Measurements from ENCODE around the gene SNCB.
"Not testable (repeated sequence)": the region's sequence is repeated elsewhere in the genome, so short reads cannot be mapped to it uniquely, and the experiment has no call there.

The SNCB gene

DNA sequence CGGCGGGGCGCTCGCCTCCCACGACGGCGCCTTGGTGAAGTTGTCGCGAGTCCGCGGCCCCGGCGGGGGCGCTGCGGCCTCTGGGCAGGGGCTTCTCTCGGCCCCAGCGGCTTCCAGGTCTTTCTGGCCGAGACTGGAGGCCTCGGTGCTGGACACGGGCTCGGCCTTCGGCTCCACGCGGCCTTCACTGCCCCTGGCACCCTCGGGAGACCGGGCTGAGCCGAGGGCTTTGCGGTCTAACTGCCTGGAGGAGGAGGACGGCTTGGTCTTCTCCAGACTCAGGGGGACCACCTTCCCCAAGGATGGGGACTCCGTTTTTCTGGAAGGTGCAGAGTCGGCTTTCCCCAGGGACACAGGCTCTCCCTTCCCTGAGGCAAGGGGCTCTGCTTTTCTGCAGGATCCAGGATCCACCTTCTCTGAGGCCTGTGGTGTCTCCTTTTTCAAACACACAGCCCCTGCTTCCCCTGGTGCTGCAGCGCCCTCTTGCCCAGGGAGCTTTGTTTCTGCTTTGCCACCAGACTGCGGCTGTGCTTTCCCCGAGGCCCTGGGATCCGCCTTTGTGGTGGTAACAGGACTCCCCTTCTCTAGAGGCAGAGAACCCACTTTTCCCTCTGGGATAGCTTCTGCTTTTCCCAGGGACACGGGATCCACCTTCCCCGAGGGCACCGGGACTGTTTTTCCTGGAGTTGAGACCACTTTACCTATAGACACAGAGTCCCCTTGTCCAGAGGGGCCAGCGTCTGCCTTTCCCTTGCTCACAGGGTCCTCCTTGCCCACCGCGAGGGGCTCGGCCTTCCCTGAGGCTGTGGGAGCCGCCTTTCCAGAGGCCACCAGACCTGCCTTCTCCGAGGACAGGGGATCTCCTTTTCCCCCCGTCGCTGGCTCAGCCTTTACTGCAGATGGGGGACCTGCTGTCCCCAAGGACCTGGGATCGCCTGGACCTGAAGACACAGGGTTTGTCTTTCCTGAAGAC lies 32.6 kb downstream of the SNCB start:
- DNase-seq (ENCODE audit: low spot score), result no peak

DNA sequence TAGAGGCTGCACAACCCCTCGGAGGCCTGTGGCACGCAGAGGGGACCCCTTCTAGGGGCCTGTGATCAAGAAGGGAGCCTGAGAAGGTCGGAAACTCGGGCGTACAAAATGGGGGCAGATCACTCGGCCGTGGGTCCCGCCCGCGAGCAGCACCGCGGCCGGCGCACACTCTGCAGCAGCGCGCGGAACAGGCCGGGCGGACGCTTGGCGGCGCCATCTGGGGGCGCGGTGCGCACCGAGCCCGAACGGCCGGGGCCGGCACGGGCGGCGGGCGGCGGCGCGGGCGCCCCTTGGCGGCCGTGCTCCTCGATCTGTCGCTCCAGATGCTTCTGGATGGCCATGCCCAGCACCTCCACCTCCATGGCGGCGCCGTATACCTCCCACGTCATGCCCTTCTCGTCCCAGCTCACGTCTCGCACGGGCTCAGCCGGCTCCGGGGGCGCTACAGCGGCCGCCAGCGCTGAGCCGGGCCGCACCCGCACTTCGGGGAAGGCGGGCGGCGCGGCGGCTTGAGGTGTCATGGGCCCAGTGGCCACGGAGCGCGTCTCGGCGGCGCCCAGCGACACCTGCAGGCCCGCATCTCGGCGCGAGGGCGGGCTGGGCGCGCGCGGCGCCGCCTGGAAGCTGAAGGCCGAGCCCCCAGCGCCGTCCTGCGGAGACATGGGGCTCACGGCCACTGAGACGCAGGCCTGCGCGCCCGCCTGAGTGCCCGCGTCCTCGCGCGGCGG lies 33.5 kb downstream of the SNCB start:
- DNase-seq (ENCODE audit: low spot score), result peak; percentile 76

- DNase-seq (ENCODE audit: low spot score), result no peak
These were observed 34.2 kb downstream of the SNCB start for GRCh38 chr5:176596069-176596644.

GRCh38 chr5:176595386-176595943 lies 34.9 kb downstream of the SNCB start:
- no peak for DNase-seq (ENCODE audit: low spot score)

DNA sequence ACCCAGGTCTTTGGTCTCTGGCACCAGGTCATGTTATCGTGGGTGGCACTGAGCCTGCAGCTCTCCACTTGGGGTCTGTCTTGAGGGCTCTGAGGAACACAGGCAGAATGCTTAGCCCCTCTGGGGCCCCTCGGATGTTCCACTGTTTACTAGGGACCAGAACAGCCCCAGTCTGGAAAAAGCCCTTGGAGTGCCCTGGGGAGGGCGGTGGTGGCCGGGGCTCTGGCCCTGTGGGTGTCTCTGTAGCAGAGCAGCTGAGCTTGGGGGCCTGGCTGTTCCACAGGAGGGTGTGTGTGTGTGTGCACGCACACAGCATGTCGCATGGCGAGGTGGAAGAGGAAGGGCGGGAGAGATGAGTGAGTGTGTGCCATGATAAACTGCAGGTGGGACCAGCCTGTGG lies 35.8 kb downstream of the SNCB start:
- no peak for DNase-seq (ENCODE audit: low spot score)

GRCh38 chr5:176593273-176593869 lies 37.0 kb downstream of the SNCB start:
- no peak for DNase-seq (ENCODE audit: low spot score)

- no peak for DNase-seq (ENCODE audit: low spot score)
These were observed 37.8 kb downstream of the SNCB start for GRCh38 chr5:176592573-176592972.

DNA sequence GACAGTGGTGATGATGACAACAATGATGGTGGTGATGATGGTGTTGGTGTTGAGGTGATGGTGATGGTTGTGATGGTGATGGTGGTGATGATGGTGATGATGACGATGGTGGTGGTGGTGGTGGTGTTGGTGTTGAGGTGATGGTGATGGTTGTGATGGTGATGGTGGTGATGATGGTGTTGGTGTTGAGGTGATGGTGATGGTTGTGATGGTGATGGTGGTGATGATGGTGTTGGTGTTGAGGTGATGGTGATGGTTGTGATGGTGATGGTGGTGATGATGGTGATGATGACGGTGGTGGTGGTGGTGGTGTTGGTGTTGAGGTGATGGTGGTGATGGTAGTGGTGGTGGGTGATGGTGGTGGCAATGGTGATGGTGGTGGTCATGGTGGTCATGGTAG lies 38.7 kb downstream of the SNCB start:
- not testable (repeated sequence) for DNase-seq (ENCODE audit: low spot score)

DNA sequence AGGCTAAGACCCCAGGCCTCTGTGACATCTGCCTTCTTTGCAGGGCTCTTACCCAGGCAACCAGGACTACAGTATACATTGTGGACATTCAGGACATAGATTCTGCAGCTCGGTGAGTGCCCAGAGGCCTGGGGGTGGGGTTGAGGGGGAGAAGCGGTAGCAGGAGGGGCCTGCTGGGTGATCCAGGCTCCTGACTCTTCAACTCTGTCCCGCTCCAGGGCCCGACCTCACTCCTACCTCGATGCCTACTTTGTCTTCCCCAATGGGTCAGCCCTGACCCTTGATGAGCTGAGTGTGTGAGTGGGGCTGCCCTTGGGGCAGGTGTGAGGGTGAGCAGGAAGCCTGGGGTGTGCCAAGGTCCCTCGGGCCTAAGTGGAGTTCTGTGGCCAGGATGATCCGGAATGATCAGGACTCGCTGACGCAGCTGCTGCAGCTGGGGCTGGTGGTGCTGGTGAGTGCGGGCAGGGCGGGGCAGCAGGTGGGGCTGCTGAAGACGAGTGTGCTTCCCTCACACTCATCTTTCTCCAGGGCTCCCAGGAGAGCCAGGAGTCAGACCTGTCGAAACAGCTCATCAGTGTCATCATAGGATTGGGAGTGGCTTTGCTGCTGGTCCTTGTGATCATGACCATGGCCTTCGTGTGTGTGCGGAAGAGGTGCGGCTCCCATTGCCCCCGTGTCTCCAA lies 40.2 kb downstream of the SNCB start:
- no peak for DNase-seq (ENCODE audit: low spot score)

DNA sequence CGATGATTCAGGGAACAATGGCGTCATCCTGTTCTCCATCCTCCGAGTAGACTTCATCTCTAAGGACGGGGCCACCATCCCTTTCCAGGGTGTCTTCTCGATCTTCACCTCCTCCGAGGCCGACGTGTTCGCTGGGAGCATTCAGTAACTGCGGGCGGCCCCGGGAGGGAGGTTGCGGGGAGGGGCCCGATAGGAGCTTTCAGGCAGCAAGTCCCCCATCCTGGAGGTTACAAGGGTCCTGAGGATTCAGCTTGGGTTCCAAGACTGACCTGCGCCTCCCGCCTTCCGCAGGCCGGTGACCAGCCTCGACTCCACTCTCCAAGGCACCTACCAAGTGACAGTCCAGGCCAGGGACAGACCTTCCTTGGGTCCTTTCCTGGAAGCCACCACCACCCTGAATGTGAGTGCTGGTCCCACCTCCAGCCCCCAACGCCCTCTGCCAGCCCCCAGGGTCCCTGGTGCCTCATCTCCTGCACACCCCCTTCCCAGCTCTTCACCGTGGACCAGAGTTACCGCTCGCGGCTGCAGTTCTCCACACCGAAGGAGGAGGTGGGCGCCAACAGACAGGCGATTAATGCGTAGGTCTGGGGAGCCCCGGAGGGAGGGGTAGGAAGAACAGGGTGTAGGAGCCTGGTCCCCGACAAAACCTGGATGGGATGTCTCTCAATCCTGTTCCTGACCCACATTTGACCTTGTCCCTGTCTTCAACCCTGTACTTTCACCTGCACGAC lies 41.1 kb downstream of the SNCB start:
- no peak for DNase-seq (ENCODE audit: low spot score)

GRCh38 chr5:176588297-176588696 lies 42.0 kb downstream of the SNCB start:
- no peak for DNase-seq (ENCODE audit: low spot score)

GRCh38 chr5:176587398-176587797 lies 42.9 kb downstream of the SNCB start:
- DNase-seq (ENCODE audit: low spot score), result no peak

GRCh38 chr5:176583076-176583475 lies 47.3 kb downstream of the SNCB start:
- DNase-seq (ENCODE audit: low spot score), result no peak

GRCh38 chr5:176581361-176581760 lies 49.0 kb downstream of the SNCB start:
- DNase-seq (ENCODE audit: low spot score), result no peak

DNA sequence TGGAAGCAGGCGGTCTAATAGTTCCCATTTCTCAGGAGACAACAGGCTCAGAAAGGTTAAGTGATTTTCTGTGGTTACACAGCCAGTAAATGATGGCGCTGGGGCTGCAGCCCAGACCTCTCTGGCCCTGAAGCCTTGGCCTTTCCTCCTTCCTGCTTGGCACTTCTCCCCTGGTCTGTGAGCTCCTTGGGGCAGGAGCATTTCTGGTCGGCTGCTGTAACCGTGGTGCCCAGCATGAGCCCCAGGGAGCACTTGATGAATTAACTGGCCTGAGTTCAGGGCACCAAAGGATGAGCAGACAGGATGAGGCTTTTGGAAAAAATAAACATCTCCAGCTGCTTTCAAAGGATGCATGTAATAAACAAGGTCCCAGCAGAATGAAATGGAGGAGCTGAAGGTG lies 51.0 kb downstream of the SNCB start:
- no peak for DNase-seq (ENCODE audit: low spot score)

DNA sequence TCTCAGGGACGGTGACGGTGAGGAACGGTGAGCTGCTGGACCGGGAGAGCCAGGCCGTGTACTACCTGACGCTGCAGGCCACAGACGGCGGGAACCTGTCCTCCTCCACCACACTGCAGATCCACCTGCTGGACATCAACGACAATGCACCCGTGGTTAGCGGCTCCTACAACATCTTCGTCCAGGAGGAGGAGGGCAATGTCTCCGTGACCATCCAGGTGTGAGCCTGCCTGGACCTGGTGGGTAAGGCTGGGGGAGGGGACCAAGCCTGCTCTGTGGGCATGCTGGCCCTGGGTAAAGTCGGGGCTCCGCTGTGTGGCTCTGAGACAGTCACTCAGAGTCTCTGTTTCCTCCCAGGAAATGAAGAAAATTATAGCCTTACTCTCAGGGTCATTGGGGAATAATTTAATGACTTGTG lies 51.9 kb downstream of the SNCB start:
- DNase-seq (ENCODE audit: low spot score), result peak; percentile 59

GRCh38 chr5:176577312-176578176 lies 52.8 kb downstream of the SNCB start:
- no peak for DNase-seq (ENCODE audit: low spot score)

- DNase-seq (ENCODE audit: low spot score), result no peak
These were observed 54.6 kb downstream of the SNCB start for GRCh38 chr5:176575488-176576422.

DNA sequence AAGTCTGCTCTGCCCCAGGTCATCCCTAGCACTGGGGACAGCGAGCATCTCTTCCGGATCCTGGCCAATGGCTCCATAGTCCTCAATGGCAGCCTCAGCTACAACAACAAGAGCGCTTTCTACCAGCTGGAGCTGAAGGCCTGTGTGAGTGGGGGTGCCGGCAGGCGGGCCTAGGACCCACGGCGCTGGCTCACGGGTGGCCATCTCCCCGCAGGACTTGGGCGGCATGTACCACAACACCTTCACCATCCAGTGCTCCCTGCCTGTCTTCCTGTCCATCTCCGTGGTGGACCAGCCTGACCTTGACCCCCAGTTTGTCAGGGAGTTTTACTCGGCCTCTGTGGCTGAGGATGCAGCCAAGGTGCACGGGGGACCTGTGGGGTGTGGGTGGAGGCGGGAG lies 55.3 kb downstream of the SNCB start:
- no peak for DNase-seq (ENCODE audit: low spot score)
